ENCODE measurements around the gene FSCN2. TPM values are rescaled to one million over a fixed set of nuclear protein-coding genes. Genes with fewer than 3 reads are reported as not detected.

The FSCN2 gene
- total RNA-seq, 1 experiment from 2014 or later, result 1.6 TPM

- no peak overlapping the region for H4K5ac ChIP-seq (ENCODE audit: insufficient read length, low read depth, low read length)
- TF ChIP-seq CTCF (conservative IDR thresholded peaks at IDR 0.05), result no peak
- WGBS (ENCODE audit: extremely low coverage, insufficient read length, low lambda C conversion rate), result no CpG with 5 or more reads among the region's 29 CpGs
- no peaks in the 10 kb centered on the region for H4K20me1 ChIP-seq (ENCODE audit: control insufficient read depth, insufficient read depth, insufficient read length)
- no peaks in the 10 kb centered on the region; the same call in 1 of the 2 replicates for H3K4me1 ChIP-seq (ENCODE audit: insufficient read depth, low read length)
- no peak overlapping the region for H3K56ac ChIP-seq (ENCODE audit: insufficient read length, low read depth, low read length)
- no peak overlapping the region for H2AK5ac ChIP-seq (ENCODE audit: insufficient read length, low read length)
- H3K18ac ChIP-seq (ENCODE audit: insufficient read length, low read depth, low read length), result no peak overlapping the region
- peak overlapping the region; percentile 50 for H3K4me2 ChIP-seq (ENCODE audit: insufficient read depth, insufficient read length, low read length)
- no peak overlapping the region for H2BK120ac ChIP-seq (ENCODE audit: low read depth, low read length, poor library complexity, severe bottlenecking)
- peaks cover 12% of the 10 kb centered on the region; the same call in 1 of the 2 replicates for H3K27me3 ChIP-seq (ENCODE audit: insufficient read depth, low read length)
- no peak overlapping the region for H2BK15ac ChIP-seq (ENCODE audit: low read depth, low read length)
- DNase-seq, result peak; percentile 69
- Mint-ChIP-seq H3K4me3 (peak overlapping the region; percentile 39 to 54; a peak in 3 of 5 replicates), H3K9me3 (peaks cover 0 to 3% of the 10 kb centered on the region in 2 experiments; a peak in 1 of 5 replicates), H3K27ac (no peak overlapping the region), H3K4me1 (peaks cover 4 to 6% of the 10 kb centered on the region in 2 experiments), H3K27me3 (ENCODE audit: low read depth) (peaks cover 69% of the 10 kb centered on the region), H3K36me3 (ENCODE audit: insufficient read depth in 1 of 3, low read depth in 3 of 3) (no peaks in the 10 kb centered on the region)
- no peak overlapping the region for H3K27ac ChIP-seq (ENCODE audit: insufficient read length, low read depth, low read length)
- H2BK12ac ChIP-seq (ENCODE audit: insufficient read length, low read depth, low read length), result no peak overlapping the region
- no peak overlapping the region for H2BK5ac ChIP-seq (ENCODE audit: insufficient read length, low read length)
- H3K23ac ChIP-seq (ENCODE audit: insufficient read length, low read depth, low read length), result no peak overlapping the region
- H3K14ac ChIP-seq (ENCODE audit: insufficient read depth, low read length), result peak overlapping the region; percentile 65; the same call in 1 of the 2 replicates
- no peak overlapping the region for H3K9ac ChIP-seq (ENCODE audit: extremely low read depth, insufficient read length, low read length)
- no peaks in the 10 kb centered on the region for H3K9me3 ChIP-seq (ENCODE audit: control insufficient read depth, low read depth, low read length)
- H3T11ph ChIP-seq (ENCODE audit: low read length), result no peak overlapping the region
- H4K91ac ChIP-seq (ENCODE audit: insufficient read length, low read depth, low read length), result no peak overlapping the region
- peaks cover 7% of the 10 kb centered on the region for H3K23me2 ChIP-seq (ENCODE audit: insufficient read length, low read depth, low read length, poor library complexity, severe bottlenecking)
- H2BK20ac ChIP-seq (ENCODE audit: low read depth, low read length, poor library complexity, severe bottlenecking), result no peak overlapping the region
- H3K79me2 ChIP-seq (ENCODE audit: insufficient read depth, low read length), result no peaks in the 10 kb centered on the region
- no peak overlapping the region for H2AFZ ChIP-seq (ENCODE audit: low read length)
- H3K79me1 ChIP-seq (ENCODE audit: insufficient read depth, low read depth, low read length, poor library complexity, severe bottlenecking), result no peaks in the 10 kb centered on the region
- no peak overlapping the region for H4K8ac ChIP-seq (replicated peaks; ENCODE audit: insufficient read length, low read depth, low read length)
- no peak overlapping the region for H3K4ac ChIP-seq (ENCODE audit: low read depth, low read length)
These were observed 44.9 kb upstream of the FSCN2 start for GRCh38 chr17:81483085-81483861.
